OCI-LY7 (cell line): ENCODE data around the gene ATPAF1. TPM values are rescaled to one million over a fixed set of nuclear protein-coding genes. Genes with fewer than 3 reads are reported as not detected.

Experiments
- BruUV-seq: library from RNA; stranded (reverse); fragments of 400-500 nt; replicated peaks from 2 replicates; lab custom pipeline; 2021; lab: Mats Ljungman, UMichigan
- CTCF ChIA-PET: fragments of 300-600 bp; sonication (Branson Sonifier 250); formaldehyde crosslinking; loops from one replicate; lab custom pipeline; 2022; ENCODE audit warnings: antibody characterized with exemption; ENCODE audit not compliant: unreplicated experiment; lab: Charles Lee
- POLR2A ChIA-PET: fragments of 300-600 bp; sonication (Branson Sonifier 250); formaldehyde crosslinking; loops from one replicate; lab custom pipeline; 2022; ENCODE audit warnings: antibody characterized with exemption; lab: Charles Lee
- DNase-seq: peaks from one replicate; pipeline ENCODE4 v3.0.0-alpha.2; 2015; ENCODE audit warnings: low spot score
- H2AFZ ChIP-seq: fragments of 200-600 bp; sonication (generic), shearing (Covaris generic); 2 replicates; pipeline ENCODE4 v1.6.1; 2014; ENCODE audit warnings: mild to moderate bottlenecking, antibody characterized with exemption, low read length, moderate library complexity
- H3K27ac ChIP-seq: fragments of 200-600 bp; sonication (generic); 2 replicates; pipeline ENCODE4 v1.5.1; 2014; ENCODE audit warnings: mixed run types, low read depth, mild to moderate bottlenecking, moderate library complexity, low read length, inconsistent platforms; ENCODE audit not compliant: poor library complexity, severe bottlenecking
- H3K36me3 ChIP-seq: fragments of 200-600 bp; sonication (generic); 2 replicates; pipeline ENCODE4 v1.6.1; 2014; ENCODE audit warnings: mild to moderate bottlenecking, antibody characterized with exemption, low read length, moderate library complexity, mixed read lengths; ENCODE audit not compliant: insufficient read depth
- H3K4me1 ChIP-seq: fragments of 200-600 bp; sonication (generic); 2 replicates; pipeline ENCODE4 v1.5.1; 2014; ENCODE audit warnings: mild to moderate bottlenecking, low read length; ENCODE audit not compliant: insufficient read depth, poor library complexity, severe bottlenecking
- H3K4me2 ChIP-seq: fragments of 200-600 bp; sonication (generic); 2 replicates; pipeline ENCODE4 v1.6.1; 2014; ENCODE audit warnings: mild to moderate bottlenecking, low read length
- H3K4me3 ChIP-seq: fragments of 200-600 bp; sonication (generic); 2 replicates; pipeline ENCODE4 v1.5.1; 2014; ENCODE audit warnings: mild to moderate bottlenecking, low read depth, low read length; ENCODE audit not compliant: poor library complexity, severe bottlenecking
- H3K79me2 ChIP-seq: fragments of 200-600 bp; sonication (generic); 2 replicates; pipeline ENCODE4 v1.6.1; 2016; ENCODE audit warnings: low read depth, mild to moderate bottlenecking, low read length, moderate library complexity, mixed read lengths; ENCODE audit not compliant: insufficient read depth
- H3K9me2 ChIP-seq: fragments of 200-600 bp; sonication (generic); 2 replicates; pipeline ENCODE4 v1.6.1; 2016; ENCODE audit warnings: mild to moderate bottlenecking, low read length, mixed read lengths; ENCODE audit not compliant: insufficient read depth
- H3K9me3 ChIP-seq: fragments of 200-600 bp; sonication (generic); 2 replicates; pipeline ENCODE4 v1.6.1; 2014; ENCODE audit warnings: mild to moderate bottlenecking, mixed run types, low read length, mixed read lengths
- H4K20me1 ChIP-seq: fragments of 200-600 bp; sonication (generic); 2 replicates; pipeline ENCODE4 v1.6.1; 2014; ENCODE audit warnings: mild to moderate bottlenecking, antibody characterized with exemption, low read length, moderate library complexity, mixed read lengths; ENCODE audit not compliant: insufficient read depth
- EZH2phosphoT487 ChIP-seq: fragments of 200-600 bp; sonication (generic); IDR thresholded peaks from 2 replicates; pipeline ENCODE4 v1.6.1; 2018; ENCODE audit warnings: low read depth, borderline replicate concordance, mild to moderate bottlenecking, mixed run types, antibody characterized with exemption, low read length, moderate library complexity, mixed read lengths
- intact Hi-C: fragments of 100-400 bp; cut with micrococcal nuclease; formaldehyde crosslinking; loops from one replicate; pipeline ENCODE4 v1.10.0; 2022; ENCODE audit not compliant: unreplicated experiment
- total RNA-seq, 2 experiments: library from RNA; depleted of rRNA in 1 of 2; stranded (reverse); fragments of >200 nt in 1 of 2; shearing (Covaris generic) in 1 of 2; gene quantifications; 2 replicates each; pipeline ENCODE4 v1.2.3, GENCODE V29; 2014 to 2022
- TF ChIP-seq, protein P1 (sequence below): fragments of 200-600 bp; sonication (generic); conservative IDR thresholded peaks from 2 replicates; pipeline ENCODE4 v1.5.1; 2014; ENCODE audit warnings: mild to moderate bottlenecking, antibody characterized with exemption, low read length, moderate library complexity, mixed read lengths

ATPAF1 gene
- total RNA-seq, 2 experiments from 2014 or later, result 32.3 to 38.3 TPM

GRCh38 chr1:46675549-46676314 is 7.6 kb upstream of the ATPAF1 start:
- CTCF ChIA-PET, result no interaction called here
- BruUV-seq, result no TSS peak
- Histone ChIP-seq H2AFZ (no peak overlapping the region), H3K27ac (no peak overlapping the region), H3K36me3 (peaks cover 65% of the 10 kb centered on the region), H4K20me1 (no peaks in the 10 kb centered on the region), H3K4me2 (no peak overlapping the region), H3K4me3 (no peak overlapping the region), H3K79me2 (no peaks in the 10 kb centered on the region), H3K9me3 (no peaks in the 10 kb centered on the region), H3K9me2 (no peaks in the 10 kb centered on the region), H3K4me1 (no peaks in the 10 kb centered on the region)
- no peak for DNase-seq
- intact Hi-C loops, result no loop called here
- POLR2A ChIA-PET, result interaction anchor here (1.0 kb wide), 1 partner anchor 15 kb away, joined by 3 read pairs; no protein-coding TSS in a partner anchor
- TF ChIP-seq EZH2phosphoT487, result no peak
- TF ChIP-seq, protein P1, sequence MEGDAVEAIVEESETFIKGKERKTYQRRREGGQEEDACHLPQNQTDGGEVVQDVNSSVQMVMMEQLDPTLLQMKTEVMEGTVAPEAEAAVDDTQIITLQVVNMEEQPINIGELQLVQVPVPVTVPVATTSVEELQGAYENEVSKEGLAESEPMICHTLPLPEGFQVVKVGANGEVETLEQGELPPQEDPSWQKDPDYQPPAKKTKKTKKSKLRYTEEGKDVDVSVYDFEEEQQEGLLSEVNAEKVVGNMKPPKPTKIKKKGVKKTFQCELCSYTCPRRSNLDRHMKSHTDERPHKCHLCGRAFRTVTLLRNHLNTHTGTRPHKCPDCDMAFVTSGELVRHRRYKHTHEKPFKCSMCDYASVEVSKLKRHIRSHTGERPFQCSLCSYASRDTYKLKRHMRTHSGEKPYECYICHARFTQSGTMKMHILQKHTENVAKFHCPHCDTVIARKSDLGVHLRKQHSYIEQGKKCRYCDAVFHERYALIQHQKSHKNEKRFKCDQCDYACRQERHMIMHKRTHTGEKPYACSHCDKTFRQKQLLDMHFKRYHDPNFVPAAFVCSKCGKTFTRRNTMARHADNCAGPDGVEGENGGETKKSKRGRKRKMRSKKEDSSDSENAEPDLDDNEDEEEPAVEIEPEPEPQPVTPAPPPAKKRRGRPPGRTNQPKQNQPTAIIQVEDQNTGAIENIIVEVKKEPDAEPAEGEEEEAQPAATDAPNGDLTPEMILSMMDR, result no peak

- Histone ChIP-seq H3K27ac (no peak overlapping the region), H3K4me3 (no peak overlapping the region), H3K4me2 (no peak overlapping the region), H3K36me3 (peaks cover 49% of the 10 kb centered on the region), H3K9me3 (no peaks in the 10 kb centered on the region), H3K79me2 (no peaks in the 10 kb centered on the region), H3K4me1 (peaks cover 1% of the 10 kb centered on the region), H3K9me2 (no peaks in the 10 kb centered on the region), H2AFZ (no peak overlapping the region), H4K20me1 (no peaks in the 10 kb centered on the region)
- no peak for TF ChIP-seq EZH2phosphoT487
- TF ChIP-seq, protein P1, result no peak
- no peak for DNase-seq
- ChIA-PET CTCF (no interaction called here), POLR2A (interaction anchor here (0.6 kb wide), 1 partner anchor 9 kb away, joined by 3 read pairs; no protein-coding TSS in a partner anchor)
- BruUV-seq, result no TSS peak
- intact Hi-C loops, result no loop called here
These were observed 5.6 kb upstream of the ATPAF1 start for GRCh38 chr1:46673749-46674182.

GRCh38 chr1:46672696-46673095 is 4.5 kb upstream of the ATPAF1 start:
- CTCF ChIA-PET, result no interaction called here
- H3K4me3 ChIP-seq, result no peak overlapping the region
- H3K4me1 ChIP-seq, result peaks cover 5% of the 10 kb centered on the region
- POLR2A ChIA-PET, result interaction anchor here (0.7 to 1.0 kb wide), 2 partner anchors 9 to 62 kb away, joined by 3 to 4 read pairs; no protein-coding TSS in a partner anchor
- H3K9me3 ChIP-seq, result no peaks in the 10 kb centered on the region
- TF ChIP-seq, protein P1, result no peak
- TF ChIP-seq EZH2phosphoT487, result no peak
- DNase-seq, result no peak
- no peak overlapping the region for H3K27ac ChIP-seq
- H3K36me3 ChIP-seq, result peaks cover 40% of the 10 kb centered on the region
- BruUV-seq, result no TSS peak
- H3K9me2 ChIP-seq, result no peaks in the 10 kb centered on the region
- no peak overlapping the region for H3K4me2 ChIP-seq
- H3K79me2 ChIP-seq, result peaks cover under 1% of the 10 kb centered on the region; the same call in 1 of the 2 replicates
- H4K20me1 ChIP-seq, result no peaks in the 10 kb centered on the region
- H2AFZ ChIP-seq, result no peak overlapping the region
- intact Hi-C loops, result no loop called here
